Body of pancreas (tissue), 4 donors: ENCODE data around the gene NKD2.

Source experiments
- POLR2A ChIP-seq, 3 donors: fragments of 450-650 bp; IDR thresholded peaks; one replicate each; pipeline ENCODE4 v1.6.1; 2016; ENCODE audit warnings: antibody characterized with exemption in 3 of 3, mild to moderate bottlenecking in 2 of 3
- TF ChIP-seq, protein P1 (sequence below), 7 experiments: fragments of 450-650 bp in 4 of 7; fragments of 200-600 bp in 3 of 7; sonication (generic) in 3 of 7; IDR thresholded peaks; one replicate each; pipeline ENCODE4 v1.5.1; 2016 to 2019; ENCODE audit warnings: antibody characterized with exemption in 7 of 7

- no peak for TF ChIP-seq POLR2A (IDR thresholded peaks at IDR 0.05)
- TF ChIP-seq, protein P1, sequence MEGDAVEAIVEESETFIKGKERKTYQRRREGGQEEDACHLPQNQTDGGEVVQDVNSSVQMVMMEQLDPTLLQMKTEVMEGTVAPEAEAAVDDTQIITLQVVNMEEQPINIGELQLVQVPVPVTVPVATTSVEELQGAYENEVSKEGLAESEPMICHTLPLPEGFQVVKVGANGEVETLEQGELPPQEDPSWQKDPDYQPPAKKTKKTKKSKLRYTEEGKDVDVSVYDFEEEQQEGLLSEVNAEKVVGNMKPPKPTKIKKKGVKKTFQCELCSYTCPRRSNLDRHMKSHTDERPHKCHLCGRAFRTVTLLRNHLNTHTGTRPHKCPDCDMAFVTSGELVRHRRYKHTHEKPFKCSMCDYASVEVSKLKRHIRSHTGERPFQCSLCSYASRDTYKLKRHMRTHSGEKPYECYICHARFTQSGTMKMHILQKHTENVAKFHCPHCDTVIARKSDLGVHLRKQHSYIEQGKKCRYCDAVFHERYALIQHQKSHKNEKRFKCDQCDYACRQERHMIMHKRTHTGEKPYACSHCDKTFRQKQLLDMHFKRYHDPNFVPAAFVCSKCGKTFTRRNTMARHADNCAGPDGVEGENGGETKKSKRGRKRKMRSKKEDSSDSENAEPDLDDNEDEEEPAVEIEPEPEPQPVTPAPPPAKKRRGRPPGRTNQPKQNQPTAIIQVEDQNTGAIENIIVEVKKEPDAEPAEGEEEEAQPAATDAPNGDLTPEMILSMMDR (IDR thresholded peaks at IDR 0.05): no peak
These were observed 8.5 kb downstream of the NKD2 start for GRCh38 chr5:1017056-1017455.
